GM12864 (cell line): ENCODE measurements around the gene CLDND1.
A peak's percentile ranks its signal among the peaks of the same experiment; 100 is the strongest.

ENCODE experiments used
- DNase-seq: peaks from one replicate; pipeline ENCODE4 v3.0.0-alpha.2; 2011; ENCODE audit warnings: low read depth
- H3K4me3 ChIP-seq: 2 replicates; pipeline ENCODE4 v1.5.1; 2011; ENCODE audit warnings: mild to moderate bottlenecking, low read depth, low read length, control low read depth
- CTCF ChIP-seq: IDR thresholded peaks from 2 replicates; pipeline ENCODE4 v1.5.1; 2011; ENCODE audit warnings: low read depth, mild to moderate bottlenecking, moderate library complexity, low read length, control low read depth, inconsistent platforms; ENCODE audit errors: missing control alignments

Gene CLDND1

DNA sequence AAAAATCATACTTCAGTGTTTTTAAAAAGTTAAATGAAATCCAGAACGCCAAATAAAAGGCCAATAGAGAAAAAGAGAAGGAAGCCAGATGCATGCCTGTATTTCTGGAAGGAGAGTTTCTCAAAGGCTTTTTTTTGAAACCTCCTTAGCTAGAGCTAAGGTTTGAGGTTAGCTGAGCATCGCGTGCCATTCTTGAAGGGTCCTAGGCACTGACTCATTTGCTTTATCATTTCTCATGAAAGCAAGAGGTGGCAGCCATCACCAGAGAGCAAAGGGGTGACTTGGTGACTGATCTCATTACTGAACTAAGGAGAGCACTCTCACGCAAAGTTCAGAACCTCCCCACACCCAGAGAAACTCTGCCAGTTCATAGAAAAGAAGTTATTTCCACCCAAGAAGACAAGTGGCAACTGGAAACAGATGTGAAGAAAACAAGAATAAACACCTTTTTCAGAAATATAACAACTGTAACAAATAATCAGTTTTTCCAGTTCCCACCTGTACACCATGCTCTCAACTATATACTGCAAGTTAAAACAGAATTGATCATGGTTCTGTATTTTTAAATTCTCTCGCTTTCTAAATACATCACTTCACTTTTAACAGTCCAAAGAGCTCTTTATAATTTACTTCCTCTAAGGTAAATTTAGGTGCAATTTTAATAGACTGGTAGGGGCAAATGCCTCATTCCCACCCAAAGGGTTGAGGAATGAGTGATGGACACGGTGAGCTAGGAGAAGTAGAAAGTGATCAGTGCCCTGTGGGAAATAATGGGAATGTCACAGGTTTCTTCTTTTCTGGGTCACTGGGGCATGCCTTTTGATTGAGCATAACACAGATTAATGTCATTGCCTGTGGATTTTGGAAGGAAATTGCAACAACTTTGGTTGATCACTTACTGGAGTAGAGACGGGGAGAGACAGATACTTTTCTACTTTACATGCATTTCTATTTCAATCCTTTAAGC lies 33.7 kb upstream of the CLDND1 start:
- DNase-seq, result peak; percentile 98
- TF ChIP-seq CTCF, result no peak
- H3K4me3 ChIP-seq, result peak overlapping the region; percentile 65

DNA sequence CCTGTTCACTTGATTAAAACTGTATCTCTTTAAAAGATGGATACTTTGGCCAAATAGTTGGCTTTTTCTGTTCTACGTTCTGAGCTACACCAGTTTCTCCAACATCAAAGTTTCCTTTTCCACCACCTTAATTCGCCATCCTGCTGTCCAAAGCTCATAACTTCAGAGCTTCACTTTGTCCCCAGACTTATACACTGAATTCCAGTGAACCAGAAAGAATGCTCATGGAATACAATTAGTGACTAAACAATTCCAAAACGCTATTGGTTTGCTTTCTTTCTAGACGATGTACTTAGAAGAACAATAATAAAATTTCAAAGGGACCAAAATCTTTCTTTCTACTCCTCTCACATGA lies 32.3 kb upstream of the CLDND1 start:
- peak overlapping the region; percentile 65 for H3K4me3 ChIP-seq
- TF ChIP-seq CTCF, result no peak
- no peak for DNase-seq

DNA sequence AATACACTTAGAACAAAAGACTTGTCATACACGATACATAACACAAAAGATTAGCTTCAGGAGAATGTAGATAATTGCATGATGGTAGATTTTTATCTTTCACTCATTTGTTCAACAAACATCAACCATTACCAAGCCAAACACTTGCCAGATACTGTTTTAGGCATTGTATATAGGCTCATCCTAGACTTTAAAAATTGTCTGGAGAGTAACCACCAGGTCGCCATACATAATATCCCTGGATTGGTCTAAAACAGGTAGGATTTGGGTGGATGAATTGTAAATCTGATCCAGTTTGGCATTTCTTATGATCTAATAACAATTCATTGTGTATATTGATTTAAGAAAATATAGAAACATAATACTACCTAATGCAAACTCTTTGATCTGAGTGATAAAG lies 31.9 kb upstream of the CLDND1 start:
- peak overlapping the region; percentile 65; the same call in 1 of the 2 replicates for H3K4me3 ChIP-seq
- DNase-seq, result no peak
- no peak for TF ChIP-seq CTCF

DNA sequence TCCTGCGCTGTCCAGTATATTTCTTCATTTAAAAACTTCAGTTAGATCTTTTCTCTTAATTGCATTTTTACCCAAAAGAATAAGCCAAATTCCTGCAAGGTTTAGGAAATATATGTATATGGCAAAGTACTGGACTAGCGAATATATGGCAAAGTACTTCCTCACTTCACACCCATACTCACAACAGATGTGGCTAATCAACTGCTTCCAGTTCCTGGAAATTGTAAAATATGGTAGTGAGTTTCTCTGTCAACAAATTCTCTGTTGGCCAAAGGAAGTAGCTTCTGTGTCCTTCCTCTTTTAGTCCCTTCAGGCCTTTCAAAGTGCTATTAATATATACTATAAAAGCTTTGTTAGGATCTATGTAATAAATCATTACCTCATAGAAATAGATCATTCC lies 31.1 kb upstream of the CLDND1 start:
- no peak for DNase-seq
- H3K4me3 ChIP-seq, result peak overlapping the region; percentile 65
- no peak for TF ChIP-seq CTCF

GRCh38 chr3:98553021-98553563 lies 30.4 kb upstream of the CLDND1 start:
- DNase-seq, result no peak
- TF ChIP-seq CTCF, result no peak
- peak overlapping the region; percentile 65 for H3K4me3 ChIP-seq

DNA sequence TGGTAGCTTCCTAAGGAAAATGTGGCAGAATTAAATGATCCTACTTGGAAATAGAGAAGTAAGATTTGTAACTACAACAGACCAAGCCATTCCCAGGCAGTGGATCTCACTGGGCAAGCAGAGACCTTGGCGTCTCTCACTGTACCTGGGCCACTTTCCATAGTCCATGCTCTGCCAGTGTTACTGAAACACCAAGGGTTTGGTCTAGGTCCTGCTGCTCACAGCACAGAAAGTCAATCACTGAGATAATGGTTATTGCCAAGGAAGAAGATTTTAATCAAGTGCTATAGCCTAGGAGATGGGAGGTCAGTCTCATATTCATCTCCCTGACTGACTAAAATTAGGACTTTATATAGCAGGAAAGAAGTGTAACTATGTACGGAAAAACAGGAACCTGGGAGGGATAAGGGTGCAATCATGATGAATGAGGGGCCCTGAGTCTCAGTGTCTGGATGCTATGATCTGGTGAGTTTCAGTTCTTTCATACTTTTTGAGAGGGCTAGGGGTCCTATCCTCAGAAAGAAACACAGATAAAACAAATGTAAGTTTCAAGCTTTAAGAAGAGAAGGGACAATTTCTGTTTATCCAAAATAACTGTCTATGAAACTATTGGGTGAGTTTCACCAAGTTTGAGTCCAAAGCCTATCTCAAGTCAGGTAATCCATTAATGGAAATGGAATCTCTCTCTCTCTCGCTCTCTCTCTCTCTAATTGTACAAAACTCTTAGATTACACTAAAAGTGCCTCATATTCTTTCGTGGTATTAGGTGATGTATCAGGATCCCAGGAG lies 29.7 kb upstream of the CLDND1 start:
- DNase-seq, result no peak
- peak overlapping the region; percentile 65 for H3K4me3 ChIP-seq
- no peak for TF ChIP-seq CTCF
